ENCODE measurements around the gene FAM83E. TPM values are rescaled to one million over a fixed set of nuclear protein-coding genes. Genes with fewer than 3 reads are reported as not detected.

The FAM83E gene
- total RNA-seq, 2 experiments from 2014 or later = 3.0 to 3.7 TPM

DNA sequence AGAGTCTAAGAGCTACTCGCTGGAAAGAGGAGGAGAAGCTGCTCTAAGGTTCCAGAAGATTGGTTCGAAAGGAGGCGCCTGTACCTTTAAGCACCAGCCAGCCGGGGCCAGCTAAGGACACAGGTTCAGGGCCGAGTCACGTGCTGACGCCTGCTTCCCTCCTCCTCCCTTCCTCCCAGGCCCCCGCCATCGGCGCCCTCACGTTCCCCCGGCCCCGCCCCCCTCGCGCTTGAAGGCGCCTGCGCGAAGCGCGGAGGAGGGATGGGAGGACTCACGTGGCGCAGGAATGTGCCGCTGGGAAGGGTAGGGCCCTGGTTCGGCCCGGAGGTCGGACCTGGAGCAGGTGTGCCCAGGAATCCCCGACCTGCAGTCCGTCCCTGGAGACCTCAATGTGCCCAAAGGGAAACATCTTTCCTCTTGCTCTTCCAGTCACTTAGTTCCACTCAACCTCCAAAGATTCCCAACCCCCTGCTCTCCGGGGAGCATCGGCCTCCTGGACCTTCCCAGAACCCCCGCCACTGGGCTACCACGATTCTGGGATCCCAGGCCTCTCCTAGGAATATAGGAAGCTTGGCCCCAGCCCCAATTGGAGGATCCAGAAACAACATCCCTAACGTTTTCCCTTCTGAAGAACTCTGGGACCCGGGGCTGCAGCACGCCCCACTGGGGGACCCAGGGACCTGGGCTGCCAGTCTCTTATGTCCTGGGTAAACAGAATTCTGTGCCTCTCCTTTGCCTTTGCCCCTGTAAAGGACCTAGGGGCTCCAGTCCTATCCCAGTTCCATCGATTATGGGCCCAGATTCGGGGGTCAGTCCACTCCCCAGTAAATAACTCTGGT, 19.8 kb upstream of the FAM83E start:
- no TSS peak for BruUV-seq (replicated peaks)
- peak overlapping the region; percentile 43; the same call in 1 of the 2 replicates for H2AFZ ChIP-seq (ENCODE audit: low read length)
- no peaks in the 10 kb centered on the region for H4K20me1 ChIP-seq (ENCODE audit: insufficient read depth, low read length)
- POLR2A ChIA-PET = interaction anchor here (1.2 to 1.8 kb wide), 2 partner anchors 16 to 18 kb away, joined by 3 to 6 read pairs; partner anchors contain the start of genes RPL18 and SPHK2
- peak overlapping the region; percentile 76 for H3K4me3 ChIP-seq (ENCODE audit: low read depth, low read length, poor library complexity, severe bottlenecking)
- CTCF ChIA-PET (ENCODE audit: unreplicated experiment) = interaction anchor here (0.8 to 1.1 kb wide), 2 partner anchors 11 to 132 kb away, joined by 3 read pairs; no protein-coding TSS in a partner anchor
- intact Hi-C loops (cut with micrococcal nuclease; ENCODE audit: unreplicated experiment) = loop anchor here (5.0 to 10.0 kb wide), 2 partner anchors 860 to 1043 kb away; partner anchors contain the start of genes PRMT1 and RPS11
- H3K27ac ChIP-seq (ENCODE audit: low read depth, low read length, poor library complexity, severe bottlenecking) = peak overlapping the region; percentile 82
- H3K4me2 ChIP-seq (ENCODE audit: low read length) = peak overlapping the region; percentile 97
- no peak for TF ChIP-seq EZH2phosphoT487 (IDR thresholded peaks at IDR 0.05; ENCODE audit: borderline replicate concordance, low read depth, low read length)
- TF ChIP-seq, protein P1, sequence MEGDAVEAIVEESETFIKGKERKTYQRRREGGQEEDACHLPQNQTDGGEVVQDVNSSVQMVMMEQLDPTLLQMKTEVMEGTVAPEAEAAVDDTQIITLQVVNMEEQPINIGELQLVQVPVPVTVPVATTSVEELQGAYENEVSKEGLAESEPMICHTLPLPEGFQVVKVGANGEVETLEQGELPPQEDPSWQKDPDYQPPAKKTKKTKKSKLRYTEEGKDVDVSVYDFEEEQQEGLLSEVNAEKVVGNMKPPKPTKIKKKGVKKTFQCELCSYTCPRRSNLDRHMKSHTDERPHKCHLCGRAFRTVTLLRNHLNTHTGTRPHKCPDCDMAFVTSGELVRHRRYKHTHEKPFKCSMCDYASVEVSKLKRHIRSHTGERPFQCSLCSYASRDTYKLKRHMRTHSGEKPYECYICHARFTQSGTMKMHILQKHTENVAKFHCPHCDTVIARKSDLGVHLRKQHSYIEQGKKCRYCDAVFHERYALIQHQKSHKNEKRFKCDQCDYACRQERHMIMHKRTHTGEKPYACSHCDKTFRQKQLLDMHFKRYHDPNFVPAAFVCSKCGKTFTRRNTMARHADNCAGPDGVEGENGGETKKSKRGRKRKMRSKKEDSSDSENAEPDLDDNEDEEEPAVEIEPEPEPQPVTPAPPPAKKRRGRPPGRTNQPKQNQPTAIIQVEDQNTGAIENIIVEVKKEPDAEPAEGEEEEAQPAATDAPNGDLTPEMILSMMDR (conservative IDR thresholded peaks at IDR 0.05; ENCODE audit: low read length) = no peak
- peaks cover 46% of the 10 kb centered on the region for H3K4me1 ChIP-seq (ENCODE audit: insufficient read depth, low read length, poor library complexity, severe bottlenecking)
- no peaks in the 10 kb centered on the region for H3K9me3 ChIP-seq (ENCODE audit: low read length)
- peaks cover 19% of the 10 kb centered on the region; the same call in 1 of the 2 replicates for H3K36me3 ChIP-seq (ENCODE audit: insufficient read depth, low read length)
- H3K79me2 ChIP-seq (ENCODE audit: insufficient read depth, low read depth, low read length) = no peaks in the 10 kb centered on the region; the same call in 1 of the 2 replicates
- no peaks in the 10 kb centered on the region for H3K9me2 ChIP-seq (ENCODE audit: insufficient read depth, low read length)
- DNase-seq (ENCODE audit: low spot score) = peak; percentile 97

- intact Hi-C loops (cut with micrococcal nuclease; ENCODE audit: unreplicated experiment) = loop anchor here (10.0 kb wide), 1 partner anchor 861 kb away; the partner anchor contains the start of gene RPS11
- TF ChIP-seq EZH2phosphoT487 (IDR thresholded peaks at IDR 0.05; ENCODE audit: borderline replicate concordance, low read depth, low read length) = no peak
- TF ChIP-seq, protein P1 (conservative IDR thresholded peaks at IDR 0.05; ENCODE audit: low read length) = no peak
- Histone ChIP-seq H3K36me3 (ENCODE audit: insufficient read depth, low read length) (peaks cover 25% of the 10 kb centered on the region; the same call in 1 of the 2 replicates), H3K4me2 (ENCODE audit: low read length) (peak overlapping the region; percentile 97), H3K27ac (ENCODE audit: low read depth, low read length, poor library complexity, severe bottlenecking) (peak overlapping the region; percentile 82), H3K9me3 (ENCODE audit: low read length) (no peaks in the 10 kb centered on the region), H3K4me1 (ENCODE audit: insufficient read depth, low read length, poor library complexity, severe bottlenecking) (peaks cover 43% of the 10 kb centered on the region), H4K20me1 (ENCODE audit: insufficient read depth, low read length) (no peaks in the 10 kb centered on the region), H3K79me2 (ENCODE audit: insufficient read depth, low read depth, low read length) (no peaks in the 10 kb centered on the region; the same call in 1 of the 2 replicates), H3K9me2 (ENCODE audit: insufficient read depth, low read length) (no peaks in the 10 kb centered on the region), H2AFZ (ENCODE audit: low read length) (peak overlapping the region; percentile 40; the same call in 1 of the 2 replicates), H3K4me3 (ENCODE audit: low read depth, low read length, poor library complexity, severe bottlenecking) (peak overlapping the region; percentile 76)
- DNase-seq (ENCODE audit: low spot score) = no peak
- ChIA-PET CTCF (ENCODE audit: unreplicated experiment) (interaction anchor here (0.8 to 1.1 kb wide), 2 partner anchors 10 to 132 kb away, joined by 3 read pairs; no protein-coding TSS in a partner anchor), POLR2A (interaction anchor here (1.2 to 1.8 kb wide), 2 partner anchors 15 to 17 kb away, joined by 3 to 6 read pairs; partner anchors contain the start of genes RPL18 and SPHK2)
- BruUV-seq (replicated peaks) = no TSS peak
These were observed 19.1 kb upstream of the FAM83E start for GRCh38 chr19:48634036-48634342.

Measured in OCI-LY7 (cell line).